ENCODE results near the gene TXNRD3. TPM values are rescaled to one million over a fixed set of nuclear protein-coding genes. Genes with fewer than 3 reads are reported as not detected.

Gene TXNRD3
- total and polyA plus RNA-seq, 8 donors = 9.6 to 25.6 (median 19.6) TPM

GRCh38 chr3:126664591-126665214 is 9.8 kb upstream of the TXNRD3 start:
- intact Hi-C loops (cut with DNase I) = no loop called here
- H3K27ac ChIP-seq = no peak overlapping the region
- TF ChIP-seq, protein P1, sequence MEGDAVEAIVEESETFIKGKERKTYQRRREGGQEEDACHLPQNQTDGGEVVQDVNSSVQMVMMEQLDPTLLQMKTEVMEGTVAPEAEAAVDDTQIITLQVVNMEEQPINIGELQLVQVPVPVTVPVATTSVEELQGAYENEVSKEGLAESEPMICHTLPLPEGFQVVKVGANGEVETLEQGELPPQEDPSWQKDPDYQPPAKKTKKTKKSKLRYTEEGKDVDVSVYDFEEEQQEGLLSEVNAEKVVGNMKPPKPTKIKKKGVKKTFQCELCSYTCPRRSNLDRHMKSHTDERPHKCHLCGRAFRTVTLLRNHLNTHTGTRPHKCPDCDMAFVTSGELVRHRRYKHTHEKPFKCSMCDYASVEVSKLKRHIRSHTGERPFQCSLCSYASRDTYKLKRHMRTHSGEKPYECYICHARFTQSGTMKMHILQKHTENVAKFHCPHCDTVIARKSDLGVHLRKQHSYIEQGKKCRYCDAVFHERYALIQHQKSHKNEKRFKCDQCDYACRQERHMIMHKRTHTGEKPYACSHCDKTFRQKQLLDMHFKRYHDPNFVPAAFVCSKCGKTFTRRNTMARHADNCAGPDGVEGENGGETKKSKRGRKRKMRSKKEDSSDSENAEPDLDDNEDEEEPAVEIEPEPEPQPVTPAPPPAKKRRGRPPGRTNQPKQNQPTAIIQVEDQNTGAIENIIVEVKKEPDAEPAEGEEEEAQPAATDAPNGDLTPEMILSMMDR (IDR thresholded peaks at IDR 0.05) = no peak
- no peak for DNase-seq
- peaks cover 0 to 35% of the 10 kb centered on the region in 2 donors for H3K27me3 ChIP-seq
- H3K36me3 ChIP-seq = no peaks in the 10 kb centered on the region
- ATAC-seq = no peak
- H3K4me3 ChIP-seq = no peak overlapping the region
- H3K4me1 ChIP-seq = no peaks in the 10 kb centered on the region
- H3K9me3 ChIP-seq = no peaks in the 10 kb centered on the region

DNA sequence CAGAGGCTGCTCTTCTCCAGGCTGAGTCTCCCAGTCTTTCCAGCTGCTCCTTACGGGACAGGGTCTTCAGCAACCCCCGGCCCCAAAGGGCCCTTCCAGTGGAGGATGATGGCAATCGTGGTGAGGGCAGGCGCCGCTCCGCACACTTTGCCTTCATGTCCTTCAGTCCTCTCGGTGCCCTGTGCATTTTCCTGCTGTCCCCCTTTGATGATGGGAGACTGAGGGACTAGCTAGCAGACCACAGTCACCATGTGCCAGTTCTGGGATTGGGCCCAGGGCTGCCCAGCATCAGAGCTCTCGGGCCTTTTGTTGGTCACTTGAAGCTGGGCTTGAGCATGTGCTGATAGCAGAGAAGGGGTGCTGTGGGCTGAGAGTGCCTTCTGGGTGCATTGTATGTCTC is 8.8 kb upstream of the TXNRD3 start:
- H3K9me3 ChIP-seq = no peaks in the 10 kb centered on the region
- intact Hi-C loops (cut with DNase I) = no loop called here
- no peaks in the 10 kb centered on the region for H3K36me3 ChIP-seq
- H3K27me3 ChIP-seq = peaks cover 0 to 44% of the 10 kb centered on the region in 2 donors
- DNase-seq = no peak
- TF ChIP-seq, protein P1 (IDR thresholded peaks at IDR 0.05) = no peak
- H3K4me3 ChIP-seq = no peak overlapping the region
- no peak overlapping the region for H3K27ac ChIP-seq
- no peak for ATAC-seq
- no peaks in the 10 kb centered on the region for H3K4me1 ChIP-seq

- DNase-seq (no peak), ATAC-seq (no peak)
- H3K9me3 ChIP-seq = no peaks in the 10 kb centered on the region
- TF ChIP-seq, protein P1 (IDR thresholded peaks at IDR 0.05) = no peak
- no peak overlapping the region for H3K27ac ChIP-seq
- H3K4me1 ChIP-seq = no peaks in the 10 kb centered on the region
- H3K36me3 ChIP-seq = no peaks in the 10 kb centered on the region
- intact Hi-C loops (cut with DNase I) = no loop called here
- no peak overlapping the region for H3K4me3 ChIP-seq
- H3K27me3 ChIP-seq = peaks cover 0 to 45% of the 10 kb centered on the region in 2 donors
Measured at GRCh38 chr3:126663257-126663656, 8.3 kb upstream of the TXNRD3 start.

DNA sequence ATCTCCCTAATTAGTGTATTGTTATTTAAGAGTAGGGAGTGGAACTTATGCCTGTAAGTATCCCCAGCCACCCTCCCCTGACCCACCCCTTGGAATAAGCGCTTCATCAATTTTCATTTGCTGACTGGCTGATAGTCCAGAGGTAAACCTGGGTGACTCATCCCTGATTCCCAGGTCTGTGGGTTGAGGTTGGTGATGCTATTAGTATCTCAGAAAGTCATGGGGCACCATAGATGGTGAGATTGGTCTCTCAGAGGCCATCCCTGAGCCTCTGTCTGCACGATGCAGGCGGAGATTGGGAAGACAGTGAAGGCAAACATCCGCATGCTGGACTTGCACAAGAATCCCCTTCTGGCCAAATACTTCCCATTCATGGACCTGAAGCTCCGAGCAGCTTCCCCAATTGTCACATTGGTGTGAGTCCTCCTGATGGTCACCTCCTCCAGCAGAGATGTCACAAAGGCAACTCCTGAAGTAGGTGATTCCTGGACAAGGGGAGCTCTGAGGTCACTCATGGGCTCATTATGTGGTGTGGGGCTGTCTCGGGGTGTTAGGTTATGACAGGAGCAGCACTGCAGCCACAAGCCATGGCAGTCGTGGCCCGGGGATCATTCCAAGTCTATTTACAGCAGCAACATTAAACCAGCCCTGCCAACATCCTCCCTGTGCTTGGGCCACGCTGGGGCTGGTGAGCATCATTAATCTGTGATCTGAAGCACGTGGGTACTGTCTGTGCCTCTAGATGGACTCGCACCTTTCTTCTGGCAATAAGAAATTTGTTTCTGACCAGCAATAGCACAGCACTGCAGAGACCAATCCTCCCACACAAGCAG is 6.8 kb upstream of the TXNRD3 start:
- intact Hi-C loops (cut with DNase I) = no loop called here
- H3K27me3 ChIP-seq = peaks cover 0 to 45% of the 10 kb centered on the region in 2 donors

More for the DNA sequence above, 6.8 kb upstream of the TXNRD3 start:
- Histone ChIP-seq H3K9me3 (no peaks in the 10 kb centered on the region), H3K4me1 (no peaks in the 10 kb centered on the region), H3K36me3 (no peaks in the 10 kb centered on the region), H3K27ac (no peak overlapping the region), H3K4me3 (no peak overlapping the region)
- TF ChIP-seq, protein P1 (IDR thresholded peaks at IDR 0.05) = no peak
- no peak for ATAC-seq
- no peak for DNase-seq

Measured in left lung (tissue), 10 donors.